Measurements from ENCODE around the gene ALOX12B.

GRCh38 chr17:8124350-8125153, 37.0 kb upstream of the ALOX12B start:
- no peak for TF ChIP-seq EP300 (IDR thresholded peaks at IDR 0.05; ENCODE audit: borderline replicate concordance in 1 of 2, low read depth in 2 of 2, low read length in 2 of 2)
- TF ChIP-seq CEBPB (IDR thresholded peaks at IDR 0.05; ENCODE audit: low read depth, low read length), result no peak
- TF ChIP-seq CTCF (IDR thresholded peaks at IDR 0.05; ENCODE audit: control extremely low read depth in 1 of 3, insufficient read depth in 1 of 3, low read depth in 1 of 3, low read length in 3 of 3), result no peak
- no peak for TF ChIP-seq POLR2A (IDR thresholded peaks at IDR 0.05; ENCODE audit: control extremely low read depth in 1 of 2, low read depth in 2 of 2, low read length in 2 of 2)
- 0 out of 2 replicates have a peak, but pooled peaks have one; percentile 1 for TF ChIP-seq TCF12 (IDR thresholded peaks at IDR 0.05; ENCODE audit: low read depth, low read length)
- no peak for TF ChIP-seq CHD1 (IDR thresholded peaks at IDR 0.05; ENCODE audit: low read depth, low read length)
- no peak for TF ChIP-seq RNF2 (IDR thresholded peaks at IDR 0.05; ENCODE audit: borderline replicate concordance, low read depth, low read length, missing control alignments, poor library complexity, severe bottlenecking)
